ENCODE data around the gene CASD1.

CASD1 gene

GRCh38 chr7:94514917-94515316 lies 5.3 kb downstream of the CASD1 start:
- DNase-seq (ENCODE audit: low spot score) (no peak), ATAC-seq (ENCODE audit: low read depth) (no peak)
- Histone ChIP-seq H3K9me3 (ENCODE audit: severe bottlenecking) (no peaks in the 10 kb centered on the region), H3K4me3 (ENCODE audit: severe bottlenecking) (no peak overlapping the region), H3K27ac (ENCODE audit: poor library complexity, severe bottlenecking) (no peak overlapping the region), H3K4me1 (ENCODE audit: insufficient read depth, poor library complexity, severe bottlenecking) (peaks cover 7% of the 10 kb centered on the region), H3K36me3 (ENCODE audit: low read depth) (peaks cover 3% of the 10 kb centered on the region; the same call in 1 of the 2 replicates), H3K27me3 (ENCODE audit: insufficient read depth, poor library complexity, severe bottlenecking) (no peaks in the 10 kb centered on the region)
- TF ChIP-seq, protein P1, sequence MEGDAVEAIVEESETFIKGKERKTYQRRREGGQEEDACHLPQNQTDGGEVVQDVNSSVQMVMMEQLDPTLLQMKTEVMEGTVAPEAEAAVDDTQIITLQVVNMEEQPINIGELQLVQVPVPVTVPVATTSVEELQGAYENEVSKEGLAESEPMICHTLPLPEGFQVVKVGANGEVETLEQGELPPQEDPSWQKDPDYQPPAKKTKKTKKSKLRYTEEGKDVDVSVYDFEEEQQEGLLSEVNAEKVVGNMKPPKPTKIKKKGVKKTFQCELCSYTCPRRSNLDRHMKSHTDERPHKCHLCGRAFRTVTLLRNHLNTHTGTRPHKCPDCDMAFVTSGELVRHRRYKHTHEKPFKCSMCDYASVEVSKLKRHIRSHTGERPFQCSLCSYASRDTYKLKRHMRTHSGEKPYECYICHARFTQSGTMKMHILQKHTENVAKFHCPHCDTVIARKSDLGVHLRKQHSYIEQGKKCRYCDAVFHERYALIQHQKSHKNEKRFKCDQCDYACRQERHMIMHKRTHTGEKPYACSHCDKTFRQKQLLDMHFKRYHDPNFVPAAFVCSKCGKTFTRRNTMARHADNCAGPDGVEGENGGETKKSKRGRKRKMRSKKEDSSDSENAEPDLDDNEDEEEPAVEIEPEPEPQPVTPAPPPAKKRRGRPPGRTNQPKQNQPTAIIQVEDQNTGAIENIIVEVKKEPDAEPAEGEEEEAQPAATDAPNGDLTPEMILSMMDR (IDR thresholded peaks at IDR 0.05; ENCODE audit: poor library complexity, severe bottlenecking) = no peak

DNA sequence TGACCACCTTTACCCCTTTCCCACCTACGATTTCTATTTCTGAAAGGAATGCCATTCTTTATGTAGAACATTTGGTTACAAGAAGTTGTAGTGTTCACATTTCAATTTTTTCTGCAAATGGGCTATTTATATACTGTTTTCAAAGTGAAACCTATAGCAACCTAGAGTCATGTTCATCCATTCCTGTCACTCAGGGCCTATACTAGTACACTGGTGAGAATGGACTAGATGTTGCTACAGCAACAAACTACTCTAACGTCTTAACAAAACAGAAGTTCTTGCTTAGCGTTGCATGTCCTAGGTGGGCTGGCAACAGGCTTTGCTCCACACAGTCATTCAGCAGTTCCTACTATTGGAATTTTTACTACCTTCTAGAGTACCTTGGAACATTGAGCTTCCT lies 16.3 kb downstream of the CASD1 start:
- Histone ChIP-seq H3K4me1 (ENCODE audit: insufficient read depth, poor library complexity, severe bottlenecking) (no peaks in the 10 kb centered on the region), H3K27me3 (ENCODE audit: insufficient read depth, poor library complexity, severe bottlenecking) (no peaks in the 10 kb centered on the region), H3K36me3 (ENCODE audit: low read depth) (peaks cover 10% of the 10 kb centered on the region; the same call in 1 of the 2 replicates), H3K4me3 (ENCODE audit: severe bottlenecking) (no peak overlapping the region), H3K27ac (ENCODE audit: poor library complexity, severe bottlenecking) (no peak overlapping the region), H3K9me3 (ENCODE audit: severe bottlenecking) (no peaks in the 10 kb centered on the region)
- ATAC-seq (ENCODE audit: low read depth) (no peak), DNase-seq (ENCODE audit: low spot score) (no peak)
- TF ChIP-seq, protein P1 (IDR thresholded peaks at IDR 0.05; ENCODE audit: poor library complexity, severe bottlenecking) = no peak

DNA sequence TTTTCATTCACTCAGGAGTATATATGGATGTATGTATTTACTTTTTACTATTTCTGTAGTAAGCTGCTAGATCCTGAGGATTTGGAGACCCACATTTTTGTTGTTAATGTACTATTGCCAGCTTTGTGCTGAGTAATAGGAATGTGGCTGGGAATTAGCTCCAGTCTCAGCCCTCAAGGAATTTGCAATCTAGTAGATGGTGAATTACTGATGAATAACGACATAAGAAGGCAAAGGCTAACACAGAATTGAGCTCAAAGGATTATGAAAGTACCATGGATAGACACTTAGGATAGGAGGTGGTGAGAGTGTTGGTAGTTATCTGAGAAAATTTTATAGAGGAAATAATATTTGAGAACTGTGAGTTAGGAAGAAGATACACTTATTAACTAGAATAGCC lies 19.9 kb downstream of the CASD1 start:
- no peak for ATAC-seq (ENCODE audit: low read depth)
- TF ChIP-seq, protein P1 (IDR thresholded peaks at IDR 0.05; ENCODE audit: poor library complexity, severe bottlenecking) = no peak
- Histone ChIP-seq H3K27me3 (ENCODE audit: insufficient read depth, poor library complexity, severe bottlenecking) (no peaks in the 10 kb centered on the region), H3K36me3 (ENCODE audit: low read depth) (peaks cover 21% of the 10 kb centered on the region; the same call in 1 of the 2 replicates), H3K9me3 (ENCODE audit: severe bottlenecking) (no peaks in the 10 kb centered on the region), H3K4me3 (ENCODE audit: severe bottlenecking) (no peak overlapping the region), H3K4me1 (ENCODE audit: insufficient read depth, poor library complexity, severe bottlenecking) (no peaks in the 10 kb centered on the region), H3K27ac (ENCODE audit: poor library complexity, severe bottlenecking) (no peak overlapping the region)
- DNase-seq (ENCODE audit: low spot score) = no peak

DNA sequence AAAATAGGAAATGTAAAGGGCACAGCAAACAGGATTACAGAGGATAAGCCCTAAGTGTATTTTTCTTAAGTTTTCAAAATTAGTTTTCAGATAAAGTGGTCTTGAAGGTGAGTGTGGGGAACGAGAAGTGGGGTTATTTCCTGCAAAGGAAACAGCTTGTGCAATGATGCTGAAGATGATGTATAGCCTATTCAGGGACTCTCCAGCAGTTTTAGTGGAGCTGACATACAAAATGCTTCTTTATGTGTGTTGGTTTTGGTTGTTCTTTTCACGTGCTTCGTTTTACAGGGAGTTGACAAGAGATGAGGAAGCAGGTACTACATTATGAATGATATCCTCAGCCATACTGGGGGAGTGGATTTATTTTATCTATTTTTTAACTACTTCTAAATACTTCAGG lies 20.5 kb downstream of the CASD1 start:
- ATAC-seq (ENCODE audit: low read depth) (no peak), DNase-seq (ENCODE audit: low spot score) (no peak)
- H3K27ac ChIP-seq (ENCODE audit: poor library complexity, severe bottlenecking) = no peak overlapping the region
- H3K4me3 ChIP-seq (ENCODE audit: severe bottlenecking) = no peak overlapping the region
- H3K9me3 ChIP-seq (ENCODE audit: severe bottlenecking) = no peaks in the 10 kb centered on the region
- H3K36me3 ChIP-seq (ENCODE audit: low read depth) = peaks cover 27% of the 10 kb centered on the region; the same call in 1 of the 2 replicates
- no peaks in the 10 kb centered on the region for H3K4me1 ChIP-seq (ENCODE audit: insufficient read depth, poor library complexity, severe bottlenecking)
- H3K27me3 ChIP-seq (ENCODE audit: insufficient read depth, poor library complexity, severe bottlenecking) = no peaks in the 10 kb centered on the region
- TF ChIP-seq, protein P1 (IDR thresholded peaks at IDR 0.05; ENCODE audit: poor library complexity, severe bottlenecking) = no peak

DNA sequence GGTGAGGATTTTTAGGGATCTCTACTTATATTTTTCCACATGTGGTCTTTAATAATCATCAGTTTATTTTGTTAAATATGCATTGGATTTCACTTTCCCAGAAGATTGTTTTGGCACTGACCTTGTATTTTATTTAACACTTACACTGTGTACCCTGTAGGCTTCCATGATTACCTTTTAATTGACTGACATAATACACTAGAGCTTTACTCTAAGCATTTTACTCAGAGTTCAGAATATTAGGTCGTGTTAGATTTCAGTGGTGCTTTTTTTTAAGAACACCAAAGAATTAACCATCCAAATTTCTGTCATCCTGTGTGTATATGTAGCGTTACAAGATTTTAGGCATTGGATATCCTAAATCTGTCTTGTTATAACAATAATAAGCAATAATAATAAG lies 23.1 kb downstream of the CASD1 start:
- no peak for DNase-seq (ENCODE audit: low spot score)
- H3K27me3 ChIP-seq (ENCODE audit: insufficient read depth, poor library complexity, severe bottlenecking) = no peaks in the 10 kb centered on the region
- H3K36me3 ChIP-seq (ENCODE audit: low read depth) = peaks cover 32% of the 10 kb centered on the region
- H3K27ac ChIP-seq (ENCODE audit: poor library complexity, severe bottlenecking) = no peak overlapping the region
- H3K4me3 ChIP-seq (ENCODE audit: severe bottlenecking) = no peak overlapping the region
- no peak for ATAC-seq (ENCODE audit: low read depth)
- TF ChIP-seq, protein P1 (IDR thresholded peaks at IDR 0.05; ENCODE audit: poor library complexity, severe bottlenecking) = no peak
- H3K9me3 ChIP-seq (ENCODE audit: severe bottlenecking) = no peaks in the 10 kb centered on the region
- H3K4me1 ChIP-seq (ENCODE audit: insufficient read depth, poor library complexity, severe bottlenecking) = no peaks in the 10 kb centered on the region

Measured in RWPE2 (cell line).